HL-60/S4 treated with phorbol 12-myristate 13-acetate at 8.2 ng/mL for 4 days and 3 days (cell line): ENCODE measurements around the gene PLXNA4.

Experiments
- in situ Hi-C: fragments of 300-500 bp; cut with MboI; formaldehyde crosslinking; loops from 2 replicates; pipeline ENCODE4 v1.15.0; 2022; ENCODE audit warnings: low sequenced_read_pairs

The PLXNA4 gene

GRCh38 chr7:132225216-132226030, 350.8 kb downstream of the PLXNA4 start:
- in situ Hi-C loops, result no loop called here

- in situ Hi-C loops, result no loop called here
These were observed 354.9 kb downstream of the PLXNA4 start for GRCh38 chr7:132221356-132221755.

- in situ Hi-C loops, result no loop called here
These were observed 356.2 kb downstream of the PLXNA4 start for GRCh38 chr7:132220060-132220459.

GRCh38 chr7:132218876-132219275, 357.4 kb downstream of the PLXNA4 start:
- in situ Hi-C loops, result no loop called here

- in situ Hi-C loops, result no loop called here
These were observed 359.3 kb downstream of the PLXNA4 start for GRCh38 chr7:132216847-132217525.

- in situ Hi-C loops, result no loop called here
These were observed 361.8 kb downstream of the PLXNA4 start for GRCh38 chr7:132214452-132214851.

- in situ Hi-C loops, result no loop called here
These were observed 362.7 kb downstream of the PLXNA4 start for GRCh38 chr7:132213583-132213982.

- in situ Hi-C loops, result no loop called here
These were observed 364.3 kb downstream of the PLXNA4 start for GRCh38 chr7:132211971-132212370.

GRCh38 chr7:132210821-132211220, 365.4 kb downstream of the PLXNA4 start:
- in situ Hi-C loops, result no loop called here

- in situ Hi-C loops, result no loop called here
These were observed 368.5 kb downstream of the PLXNA4 start for GRCh38 chr7:132207782-132208181.

- in situ Hi-C loops, result no loop called here
These were observed 369.1 kb downstream of the PLXNA4 start for GRCh38 chr7:132207211-132207610.

GRCh38 chr7:132206594-132206993, 369.7 kb downstream of the PLXNA4 start:
- in situ Hi-C loops, result no loop called here

- in situ Hi-C loops, result no loop called here
These were observed 370.8 kb downstream of the PLXNA4 start for GRCh38 chr7:132205509-132205908.

- in situ Hi-C loops, result no loop called here
These were observed 373.2 kb downstream of the PLXNA4 start for GRCh38 chr7:132203021-132203420.

- in situ Hi-C loops, result no loop called here
These were observed 373.7 kb downstream of the PLXNA4 start for GRCh38 chr7:132202541-132202940.

- in situ Hi-C loops, result no loop called here
These were observed 376.1 kb downstream of the PLXNA4 start for GRCh38 chr7:132200141-132200540.

- in situ Hi-C loops, result no loop called here
These were observed 376.6 kb downstream of the PLXNA4 start for GRCh38 chr7:132199626-132200025.

GRCh38 chr7:132197772-132198171, 378.5 kb downstream of the PLXNA4 start:
- in situ Hi-C loops, result no loop called here

GRCh38 chr7:132193898-132194297, 382.4 kb downstream of the PLXNA4 start:
- in situ Hi-C loops, result no loop called here

GRCh38 chr7:132192809-132193208, 383.5 kb downstream of the PLXNA4 start:
- in situ Hi-C loops, result no loop called here

- in situ Hi-C loops, result no loop called here
These were observed 384.9 kb downstream of the PLXNA4 start for GRCh38 chr7:132191418-132191817.

- in situ Hi-C loops, result no loop called here
These were observed 385.6 kb downstream of the PLXNA4 start for GRCh38 chr7:132190683-132191082.
